BLaER1 treated with 17β-estradiol and CSF1 and Interleukin-3, amounts not matched to agents 10 nM and 100 nM (cell line): ENCODE measurements around the gene UGDH.

ENCODE experiments used
- H3K27ac ChIP-seq, 11 experiments: shearing (Covaris generic); formaldehyde crosslinking; 2 replicates each; pipeline ENCODE4 v1.8.1; 2022
- H3K27me3 ChIP-seq, 11 experiments: shearing (Covaris generic); formaldehyde crosslinking; 2 replicates each; pipeline ENCODE4 v1.8.1; 2022
- H3K36me3 ChIP-seq, 11 experiments: shearing (Covaris generic); formaldehyde crosslinking; 2 replicates each; pipeline ENCODE4 v1.8.1; 2022
- H3K4me1 ChIP-seq, 10 experiments: shearing (Covaris generic); formaldehyde crosslinking; 2 replicates each; pipeline ENCODE4 v1.8.1; 2022
- H3K4me2 ChIP-seq, 11 experiments: shearing (Covaris generic); formaldehyde crosslinking; 2 replicates each; pipeline ENCODE4 v1.8.1; 2022
- H3K4me3 ChIP-seq, 10 experiments: shearing (Covaris generic); formaldehyde crosslinking; 2 replicates each; pipeline ENCODE4 v1.8.1; 2022
- H3K9ac ChIP-seq, 11 experiments: shearing (Covaris generic); formaldehyde crosslinking; 2 replicates each; pipeline ENCODE4 v1.8.1; 2022
- H3K9me3 ChIP-seq, 11 experiments: shearing (Covaris generic); formaldehyde crosslinking; replicated peaks in 1 of 11; 2 replicates each; pipeline ENCODE4 v1.8.1; 2022
- H4K20me1 ChIP-seq, 11 experiments: shearing (Covaris generic); formaldehyde crosslinking; 2 replicates each; pipeline ENCODE4 v1.8.1; 2022
- Cebpa-rat ChIP-seq, 11 experiments: shearing (Covaris generic); IDR thresholded peaks; 2 replicates each; pipeline ENCODE4 v1.8.1; 2022

UGDH gene

DNA sequence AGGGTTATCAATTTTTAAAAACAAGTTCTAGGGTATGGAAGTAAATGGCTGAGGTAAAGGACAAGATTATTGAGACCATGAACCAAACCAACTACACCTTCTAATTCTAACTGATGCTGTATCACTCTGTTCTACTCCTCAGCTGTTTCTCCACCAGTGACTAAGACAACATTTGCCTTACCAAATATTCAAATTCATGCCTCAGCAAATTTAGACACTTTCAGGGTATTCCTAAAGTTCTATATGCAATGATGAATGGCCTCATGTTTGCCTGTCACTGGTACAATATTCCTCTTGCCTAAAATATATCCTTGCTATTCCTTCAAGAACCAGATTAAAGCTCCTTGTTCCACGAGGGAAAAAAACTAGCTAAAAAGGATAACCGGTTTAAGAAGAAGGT is 73.5 kb downstream of the UGDH start:
- Histone ChIP-seq H3K36me3 (peaks cover 82 to 96% (median 92%) of the 10 kb centered on the region in 11 experiments), H4K20me1 (peaks cover 88 to 95% (median 93%) of the 10 kb centered on the region in 11 experiments), H3K9me3 (no peaks in the 10 kb centered on the region), H3K27me3 (no peaks in the 10 kb centered on the region), H3K27ac (no peak overlapping the region), H3K4me3 (no peak overlapping the region), H3K4me1 (peaks cover 17 to 29% (median 24%) of the 10 kb centered on the region in 10 experiments), H3K9ac (no peak overlapping the region), H3K4me2 (no peak overlapping the region)
- TF ChIP-seq Cebpa-rat (IDR thresholded peaks at IDR 0.05) = no peak

DNA sequence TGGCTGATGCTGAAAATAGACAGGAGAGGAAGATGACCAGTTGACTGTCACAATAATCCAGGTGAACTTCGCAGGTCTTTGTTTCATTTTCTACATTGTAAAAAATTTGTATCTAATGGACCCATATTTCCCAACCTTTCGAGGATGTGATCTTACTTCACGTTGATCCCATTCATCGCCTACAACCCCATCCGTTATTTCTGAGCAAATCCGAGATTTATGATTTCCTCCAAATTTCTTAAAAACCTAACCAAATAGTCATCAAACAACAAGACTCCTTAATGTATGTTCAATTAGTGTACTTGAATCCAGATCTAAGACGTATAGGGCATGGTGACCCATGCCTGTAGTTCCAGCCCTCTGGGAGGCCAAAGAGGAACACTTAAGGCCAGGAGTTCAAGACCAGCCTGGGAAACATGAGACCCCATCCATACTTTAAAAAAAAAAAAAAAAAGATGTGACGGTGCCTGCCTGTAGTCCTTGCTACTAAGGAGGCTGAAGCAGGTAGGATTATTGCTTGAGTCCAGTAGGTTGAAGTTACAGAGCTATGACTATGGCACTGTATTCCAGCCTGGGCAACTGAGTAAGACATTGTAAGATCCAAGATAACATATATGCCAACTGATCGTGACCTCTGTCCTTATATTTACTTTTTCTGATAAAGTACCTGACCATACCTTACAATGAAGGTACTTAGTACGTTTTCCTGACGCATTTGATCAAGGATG is 74.2 kb downstream of the UGDH start:
- peaks cover 89 to 100% (median 98%) of the 10 kb centered on the region in 11 experiments for H4K20me1 ChIP-seq
- H3K36me3 ChIP-seq = peaks cover 82 to 99% (median 94%) of the 10 kb centered on the region in 11 experiments

GRCh38 chr4:39452153-39452859 is 74.9 kb downstream of the UGDH start:
- Histone ChIP-seq H3K9ac (no peak overlapping the region), H3K9me3 (peaks cover 0 to under 1% (median 0%) of the 10 kb centered on the region in 11 experiments; a peak in 1 of 22 replicates), H3K4me1 (peaks cover 14 to 26% (median 20%) of the 10 kb centered on the region in 10 experiments), H4K20me1 (peaks cover 82 to 100% (median 95%) of the 10 kb centered on the region in 11 experiments), H3K4me3 (no peak overlapping the region), H3K27ac (no peak overlapping the region), H3K27me3 (no peaks in the 10 kb centered on the region), H3K36me3 (peaks cover 76 to 99% (median 90%) of the 10 kb centered on the region in 11 experiments), H3K4me2 (no peak overlapping the region)
- no peak for TF ChIP-seq Cebpa-rat (IDR thresholded peaks at IDR 0.05)

More for the DNA sequence above, 74.2 kb downstream of the UGDH start:
- no peak for TF ChIP-seq Cebpa-rat (IDR thresholded peaks at IDR 0.05)
- Histone ChIP-seq H3K4me1 (peaks cover 17 to 29% (median 24%) of the 10 kb centered on the region in 10 experiments), H3K9ac (no peak overlapping the region), H3K27ac (no peak overlapping the region), H3K4me2 (no peak overlapping the region), H3K9me3 (no peaks in the 10 kb centered on the region), H3K4me3 (no peak overlapping the region), H3K27me3 (no peaks in the 10 kb centered on the region)

- peaks cover 74 to 100% (median 95%) of the 10 kb centered on the region in 11 experiments for H4K20me1 ChIP-seq
These were observed 75.7 kb downstream of the UGDH start for GRCh38 chr4:39451423-39452023.

GRCh38 chr4:39450618-39451017 is 76.6 kb downstream of the UGDH start:
- no peak overlapping the region for H3K27ac ChIP-seq
- peaks cover 59 to 89% (median 79%) of the 10 kb centered on the region in 11 experiments for H3K36me3 ChIP-seq
- no peak for TF ChIP-seq Cebpa-rat (IDR thresholded peaks at IDR 0.05)
- H3K27me3 ChIP-seq = no peaks in the 10 kb centered on the region
- H3K9me3 ChIP-seq = peaks cover 0 to 7% (median 0%) of the 10 kb centered on the region in 11 experiments; a peak in 2 of 22 replicates
- H3K9ac ChIP-seq = no peak overlapping the region
- peaks cover 3 to 9% (median 3%) of the 10 kb centered on the region in 10 experiments; a peak in 15 of 20 replicates for H3K4me1 ChIP-seq
- no peak overlapping the region for H3K4me3 ChIP-seq
- H4K20me1 ChIP-seq = peaks cover 65 to 95% (median 86%) of the 10 kb centered on the region in 11 experiments
- H3K4me2 ChIP-seq = no peak overlapping the region

More at GRCh38 chr4:39451423-39452023, 75.7 kb downstream of the UGDH start:
- H3K9me3 ChIP-seq = peaks cover 0 to 7% (median 0%) of the 10 kb centered on the region in 11 experiments; a peak in 2 of 22 replicates
- no peak overlapping the region for H3K9ac ChIP-seq
- no peak overlapping the region for H3K27ac ChIP-seq
- no peaks in the 10 kb centered on the region for H3K27me3 ChIP-seq
- H3K4me1 ChIP-seq = peaks cover 6 to 18% (median 12%) of the 10 kb centered on the region in 10 experiments
- H3K4me3 ChIP-seq = no peak overlapping the region
- H3K36me3 ChIP-seq = peaks cover 68 to 98% (median 88%) of the 10 kb centered on the region in 11 experiments
- TF ChIP-seq Cebpa-rat (IDR thresholded peaks at IDR 0.05) = no peak
- no peak overlapping the region for H3K4me2 ChIP-seq
